GM12878 (cell line): Measurements from ENCODE around the gene NRXN3. TPM values are rescaled to one million over a fixed set of nuclear protein-coding genes. Genes with fewer than 3 reads are reported as not detected.

Experiments used
- ATAC-seq: fragments of 200-7000 bp; cut with Tn5 transposase; 3 replicates; pipeline ENCODE4 v1.9.1; 2020; ENCODE audit warnings: mild to moderate bottlenecking, moderate library complexity
- BruUV-seq: library from RNA; stranded (reverse); fragments of 400-500 nt; replicated peaks from 2 replicates; lab custom pipeline; 2021; lab: Mats Ljungman, UMichigan
- CTCF ChIA-PET: fragments of 300-600 bp; sonication (Branson Sonifier 250); formaldehyde crosslinking; extraction: SDS; loops from one replicate; lab custom pipeline; 2021; ENCODE audit warnings: inconsistent platforms; lab: Yijun Ruan, JAX
- POLR2A ChIA-PET: fragments of 350-600 bp; formaldehyde crosslinking; extraction: SDS; loops from one replicate; lab custom pipeline; 2021; ENCODE audit warnings: inconsistent platforms; lab: Charles Lee
- RAD21 ChIA-PET: fragments of 300-600 bp; sonication (Branson Sonifier 250); formaldehyde crosslinking; loops from one replicate; lab custom pipeline; 2023; ENCODE audit warnings: antibody characterized with exemption; ENCODE audit not compliant: unreplicated experiment; lab: Charles Lee
- SMC1A ChIA-PET: fragments of 300-600 bp; sonication (Branson Sonifier 250); formaldehyde crosslinking; loops from one replicate; lab custom pipeline; 2023; ENCODE audit not compliant: unreplicated experiment, uncharacterized antibody; lab: Charles Lee
- DNase-seq: peaks from one replicate; pipeline ENCODE4 v3.0.0-alpha.2; 2011; ENCODE audit warnings: low read depth, low spot score
- FAIRE-seq: peaks from 3 replicates; lab custom pipeline; 2011; peaks lifted over from hg19 to GRCh38; lab: Jason Lieb, UNC
- H2AFZ ChIP-seq: 2 replicates; pipeline ENCODE4 v1.6.0; 2011; ENCODE audit warnings: low read depth, low read length, control low read depth; ENCODE audit not compliant: control insufficient read depth
- H3K27ac ChIP-seq: 2 replicates; pipeline ENCODE4 v1.5.1; 2011; ENCODE audit warnings: control low read depth; ENCODE audit not compliant: control insufficient read depth, insufficient read depth
- H3K27me3 ChIP-seq, 2 experiments: replicated peaks in 1 of 2; 2 replicates each; pipeline versions ENCODE4 v1.6.0 to v1.6.1; 2011; ENCODE audit warnings: low read length in 1 of 2; ENCODE audit not compliant: control insufficient read depth in 2 of 2, insufficient read depth in 2 of 2
- H3K36me3 ChIP-seq, 2 experiments: 2 replicates each; pipeline ENCODE4 v1.5.1; 2011; ENCODE audit warnings: low read length in 1 of 2; ENCODE audit not compliant: control insufficient read depth in 2 of 2, insufficient read depth in 2 of 2
- H3K4me1 ChIP-seq: 2 replicates; pipeline ENCODE4 v1.6.1; 2011; ENCODE audit warnings: mild to moderate bottlenecking, low read length, moderate library complexity, mixed read lengths; ENCODE audit not compliant: control insufficient read depth, insufficient read depth
- H3K4me2 ChIP-seq: 2 replicates; pipeline ENCODE4 v1.6.0; 2011; ENCODE audit warnings: control low read depth; ENCODE audit not compliant: control insufficient read depth, insufficient read depth
- H3K4me3 ChIP-seq: fragments of 200-600 bp; sonication (generic); 2 replicates; pipeline ENCODE4 v1.5.1; 2016
- H3K79me2 ChIP-seq: 2 replicates; pipeline ENCODE4 v1.6.0; 2011; ENCODE audit warnings: low read length; ENCODE audit not compliant: control insufficient read depth, insufficient read depth
- H3K9ac ChIP-seq: 2 replicates; pipeline ENCODE4 v1.8.0; 2011; ENCODE audit warnings: low read length, control low read depth, mixed read lengths; ENCODE audit not compliant: control insufficient read depth, insufficient read depth
- H3K9me3 ChIP-seq: replicated peaks from 3 replicates; pipeline ENCODE4 v1.5.1; 2011; ENCODE audit warnings: mild to moderate bottlenecking, low read length; ENCODE audit not compliant: control insufficient read depth, insufficient read depth
- H4K20me1 ChIP-seq: 2 replicates; pipeline ENCODE4 v1.6.0; 2011; ENCODE audit not compliant: control insufficient read depth, insufficient read depth
- CEBPB ChIP-seq, 2 experiments: fragments of 150-350 bp in 1 of 2; IDR thresholded peaks; 2 replicates each; pipeline ENCODE4 v1.6.1; 2012 to 2014; ENCODE audit warnings: low read depth in 2 of 2, low read length in 2 of 2, borderline replicate concordance in 1 of 2, inconsistent platforms in 1 of 2
- FOS ChIP-seq: IDR thresholded peaks from 3 replicates; pipeline ENCODE4 v1.6.1; 2011; ENCODE audit warnings: borderline replicate concordance; ENCODE audit not compliant: insufficient read length; ENCODE audit errors: extremely low read depth
- GATAD2B ChIP-seq: fragments of 450-650 bp; conservative IDR thresholded peaks from 2 replicates; pipeline ENCODE4 v1.6.1; 2017; ENCODE audit warnings: low read depth, mild to moderate bottlenecking, moderate library complexity
- KDM1A ChIP-seq: fragments of 200-600 bp; sonication (generic); IDR thresholded peaks from 2 replicates; pipeline ENCODE4 v1.6.1; 2016; ENCODE audit warnings: borderline replicate concordance
- MEF2A ChIP-seq: IDR thresholded peaks from 2 replicates; pipeline ENCODE4 v1.6.1; 2011; ENCODE audit warnings: low read depth, mild to moderate bottlenecking, low read length, moderate library complexity; ENCODE audit not compliant: insufficient read depth
- MXI1 ChIP-seq: fragments of 150-350 bp; IDR thresholded peaks from 2 replicates; pipeline ENCODE4 v1.6.1; 2011; ENCODE audit warnings: low read depth, mild to moderate bottlenecking, inconsistent platforms, low read length, improper control_type of control experiment
- NBN ChIP-seq: fragments of 450-650 bp; IDR thresholded peaks from 2 replicates; pipeline ENCODE4 v1.6.1; 2016
- NFIC ChIP-seq: IDR thresholded peaks from 2 replicates; pipeline ENCODE4 v1.6.1; 2012; ENCODE audit warnings: low read depth, mild to moderate bottlenecking, inconsistent platforms, low read length, moderate library complexity
- NFYB ChIP-seq: IDR thresholded peaks from 2 replicates; pipeline ENCODE4 v1.6.1; 2011; ENCODE audit warnings: low read depth, mild to moderate bottlenecking, low read length, improper control_type of control experiment, moderate library complexity; ENCODE audit not compliant: insufficient read depth
- SIN3A ChIP-seq: IDR thresholded peaks from 2 replicates; pipeline ENCODE4 v1.6.1; 2012; ENCODE audit warnings: low read depth, low read length, improper control_type of control experiment
- TAF1 ChIP-seq: IDR thresholded peaks from 2 replicates; pipeline ENCODE4 v1.6.1; 2011; ENCODE audit warnings: mild to moderate bottlenecking, low read depth, low read length, borderline replicate concordance
- WGBS: methylation state at CpG from one replicate; pipeline ENCODE4 v1.1.6; 2016; ENCODE audit warnings: low lambda C conversion rate; ENCODE audit not compliant: insufficient replicate concordance, insufficient coverage; ENCODE audit errors: missing lambda C conversion rate; 5-methylcytosine and 5-hydroxymethylcytosine counted together
- in situ Hi-C: fragments of 300-500 bp; cut with MboI; formaldehyde crosslinking; loops from 9 replicates; pipeline ENCODE4 v1.14.3; 2018; ENCODE audit warnings: mixed read lengths
- intact Hi-C: fragments of 100-400 bp; cut with micrococcal nuclease; formaldehyde crosslinking; loops from one replicate; pipeline ENCODE4 v1.14.2; 2022; ENCODE audit not compliant: unreplicated experiment
- polyA plus RNA-seq, 11 experiments: library from polyadenylated mRNA; depleted of rRNA in 4 of 11; unstranded in 6 of 11; stranded (reverse) in 5 of 11; fragments of >200 nt; fragmentation: Nextera tagmentation in 4 of 11; fragmentation: Illumina TruSeq in 1 of 11; extraction: Ambion mirVana in 4 of 11; extraction: Trizol in 1 of 11; gene quantifications; 1 replicate in 1 of 11; 2 replicates in 10 of 11; pipeline versions ENCODE4 v1.2.1 to v1.2.3, GENCODE V29; 2011 to 2016; ENCODE audit warnings: inconsistent platforms in 2 of 11, missing spikeins in 2 of 11, low read depth in 1 of 11
- total RNA-seq, 4 experiments: library from RNA; depleted of rRNA in 3 of 4; stranded (reverse); fragments of >200 nt in 3 of 4; fragmentation: Illumina TruSeq in 1 of 4; extraction: Trizol in 1 of 4; gene quantifications; 2 replicates each; pipeline versions ENCODE4 v1.2.1 to v1.2.3, GENCODE V29; 2013 to 2021
- TF ChIP-seq, protein P1 (sequence below): fragments of 450-650 bp; IDR thresholded peaks from 2 replicates; pipeline ENCODE4 v1.6.1; 2017; ENCODE audit warnings: borderline replicate concordance
- TF ChIP-seq, protein P2 (sequence below): IDR thresholded peaks from 2 replicates; pipeline ENCODE4 v1.6.1; 2011; ENCODE audit warnings: mild to moderate bottlenecking, low read depth, low read length, moderate library complexity; ENCODE audit not compliant: insufficient replicate concordance

The NRXN3 gene
- total and polyA plus RNA-seq, 10 of the 15 experiments (the other 5 are each of a cell fraction or from before 2014, with no cell fraction given): 0.52 to 3.3 (median 1.4) TPM

DNA sequence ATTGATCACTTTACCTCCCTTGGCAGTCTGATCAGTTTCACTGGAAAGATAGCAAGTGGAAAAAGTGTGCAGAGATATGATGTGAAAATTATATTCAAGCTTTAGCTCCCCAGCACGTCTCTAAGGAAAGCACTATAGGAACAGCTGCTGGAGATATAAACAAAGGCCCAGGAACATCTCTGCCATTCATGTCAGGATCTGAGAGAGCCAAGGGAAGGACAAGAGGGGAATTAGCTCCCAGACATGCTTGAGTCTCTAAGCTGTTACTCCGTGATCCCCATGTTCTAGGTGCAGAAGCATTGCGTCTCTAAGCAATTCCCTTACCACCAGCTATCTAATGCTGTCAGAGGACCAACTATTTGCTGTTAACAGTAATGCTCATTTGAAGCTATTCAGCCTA is 1341.0 kb downstream of the NRXN3 start:
- TF ChIP-seq CEBPB (IDR thresholded peaks at IDR 0.05; ENCODE audit: borderline replicate concordance in 1 of 2, low read depth in 2 of 2, low read length in 2 of 2): no peak
- TF ChIP-seq MXI1: no peak
- no peak for TF ChIP-seq NFIC
- no peak for TF ChIP-seq FOS
- TF ChIP-seq, protein P1, sequence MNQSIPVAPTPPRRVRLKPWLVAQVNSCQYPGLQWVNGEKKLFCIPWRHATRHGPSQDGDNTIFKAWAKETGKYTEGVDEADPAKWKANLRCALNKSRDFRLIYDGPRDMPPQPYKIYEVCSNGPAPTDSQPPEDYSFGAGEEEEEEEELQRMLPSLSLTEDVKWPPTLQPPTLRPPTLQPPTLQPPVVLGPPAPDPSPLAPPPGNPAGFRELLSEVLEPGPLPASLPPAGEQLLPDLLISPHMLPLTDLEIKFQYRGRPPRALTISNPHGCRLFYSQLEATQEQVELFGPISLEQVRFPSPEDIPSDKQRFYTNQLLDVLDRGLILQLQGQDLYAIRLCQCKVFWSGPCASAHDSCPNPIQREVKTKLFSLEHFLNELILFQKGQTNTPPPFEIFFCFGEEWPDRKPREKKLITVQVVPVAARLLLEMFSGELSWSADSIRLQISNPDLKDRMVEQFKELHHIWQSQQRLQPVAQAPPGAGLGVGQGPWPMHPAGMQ: no peak
- TF ChIP-seq SIN3A: no peak
- no peak for TF ChIP-seq KDM1A
- no peak for TF ChIP-seq MEF2A
- TF ChIP-seq GATAD2B: no peak
- no peak for TF ChIP-seq NBN
- TF ChIP-seq, protein P2, sequence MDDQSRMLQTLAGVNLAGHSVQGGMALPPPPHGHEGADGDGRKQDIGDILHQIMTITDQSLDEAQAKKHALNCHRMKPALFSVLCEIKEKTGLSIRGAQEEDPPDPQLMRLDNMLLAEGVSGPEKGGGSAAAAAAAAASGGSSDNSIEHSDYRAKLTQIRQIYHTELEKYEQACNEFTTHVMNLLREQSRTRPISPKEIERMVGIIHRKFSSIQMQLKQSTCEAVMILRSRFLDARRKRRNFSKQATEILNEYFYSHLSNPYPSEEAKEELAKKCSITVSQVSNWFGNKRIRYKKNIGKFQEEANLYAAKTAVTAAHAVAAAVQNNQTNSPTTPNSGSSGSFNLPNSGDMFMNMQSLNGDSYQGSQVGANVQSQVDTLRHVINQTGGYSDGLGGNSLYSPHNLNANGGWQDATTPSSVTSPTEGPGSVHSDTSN: no peak
- no peak for TF ChIP-seq NFYB
- no peak for TF ChIP-seq TAF1
- TF ChIP-seq, all 136 proteins: peak for 0
- DNase-seq (no peak), FAIRE-seq (no peak), ATAC-seq (no peak)
- no peaks in the 10 kb centered on the region for H3K36me3 ChIP-seq
- H3K9ac ChIP-seq: no peak overlapping the region
- no peak overlapping the region for H2AFZ ChIP-seq
- no peak overlapping the region for H3K4me2 ChIP-seq
- no peaks in the 10 kb centered on the region for H3K27me3 ChIP-seq
- POLR2A ChIA-PET: no interaction called here
- no peaks in the 10 kb centered on the region for H3K4me1 ChIP-seq
- no peaks in the 10 kb centered on the region for H3K79me2 ChIP-seq
- RAD21 ChIA-PET: no interaction called here
- no peak overlapping the region for H3K4me3 ChIP-seq
- SMC1A ChIA-PET: interaction anchor here (1.8 kb wide), 1 partner anchor 26 kb away, joined by 3 read pairs; no protein-coding TSS in a partner anchor
- in situ Hi-C loops: no loop called here
- no peaks in the 10 kb centered on the region for H4K20me1 ChIP-seq
- H3K27ac ChIP-seq: no peak overlapping the region
- no peaks in the 10 kb centered on the region for H3K9me3 ChIP-seq
- no TSS peak for BruUV-seq
- WGBS: 61% methylated on average over 3 of the region's 3 CpGs
- CTCF ChIA-PET: no interaction called here
- intact Hi-C loops: no loop called here
